Measurements from ENCODE around the gene GRB7.

The GRB7 gene

DNA sequence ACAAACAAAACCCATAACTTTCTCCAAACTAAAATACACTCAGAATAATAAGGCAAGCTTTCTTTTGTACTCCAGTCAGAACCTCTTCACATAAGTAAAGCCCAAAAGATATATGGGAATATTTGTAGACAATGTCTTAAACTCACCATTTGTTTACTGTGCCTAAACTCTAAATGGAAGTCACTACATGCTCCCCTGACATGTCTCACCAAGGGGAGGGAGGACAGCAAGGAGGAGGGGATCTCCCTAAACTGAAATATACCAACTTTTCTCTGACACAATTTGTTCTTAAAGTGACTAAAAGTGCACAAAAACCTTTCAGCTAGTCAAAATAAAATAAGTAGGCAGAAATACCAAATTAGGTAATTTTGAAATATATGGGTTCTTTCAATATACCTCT is 38.5 kb downstream of the GRB7 start:
- TF ChIP-seq, protein P1, sequence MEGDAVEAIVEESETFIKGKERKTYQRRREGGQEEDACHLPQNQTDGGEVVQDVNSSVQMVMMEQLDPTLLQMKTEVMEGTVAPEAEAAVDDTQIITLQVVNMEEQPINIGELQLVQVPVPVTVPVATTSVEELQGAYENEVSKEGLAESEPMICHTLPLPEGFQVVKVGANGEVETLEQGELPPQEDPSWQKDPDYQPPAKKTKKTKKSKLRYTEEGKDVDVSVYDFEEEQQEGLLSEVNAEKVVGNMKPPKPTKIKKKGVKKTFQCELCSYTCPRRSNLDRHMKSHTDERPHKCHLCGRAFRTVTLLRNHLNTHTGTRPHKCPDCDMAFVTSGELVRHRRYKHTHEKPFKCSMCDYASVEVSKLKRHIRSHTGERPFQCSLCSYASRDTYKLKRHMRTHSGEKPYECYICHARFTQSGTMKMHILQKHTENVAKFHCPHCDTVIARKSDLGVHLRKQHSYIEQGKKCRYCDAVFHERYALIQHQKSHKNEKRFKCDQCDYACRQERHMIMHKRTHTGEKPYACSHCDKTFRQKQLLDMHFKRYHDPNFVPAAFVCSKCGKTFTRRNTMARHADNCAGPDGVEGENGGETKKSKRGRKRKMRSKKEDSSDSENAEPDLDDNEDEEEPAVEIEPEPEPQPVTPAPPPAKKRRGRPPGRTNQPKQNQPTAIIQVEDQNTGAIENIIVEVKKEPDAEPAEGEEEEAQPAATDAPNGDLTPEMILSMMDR (conservative IDR thresholded peaks at IDR 0.05; ENCODE audit: low read depth, low read length): no peak
- no peak overlapping the region for H3K4me3 ChIP-seq (ENCODE audit: low read depth, low read length)
- DNase-seq (ENCODE audit: low read depth): no peak

DNA sequence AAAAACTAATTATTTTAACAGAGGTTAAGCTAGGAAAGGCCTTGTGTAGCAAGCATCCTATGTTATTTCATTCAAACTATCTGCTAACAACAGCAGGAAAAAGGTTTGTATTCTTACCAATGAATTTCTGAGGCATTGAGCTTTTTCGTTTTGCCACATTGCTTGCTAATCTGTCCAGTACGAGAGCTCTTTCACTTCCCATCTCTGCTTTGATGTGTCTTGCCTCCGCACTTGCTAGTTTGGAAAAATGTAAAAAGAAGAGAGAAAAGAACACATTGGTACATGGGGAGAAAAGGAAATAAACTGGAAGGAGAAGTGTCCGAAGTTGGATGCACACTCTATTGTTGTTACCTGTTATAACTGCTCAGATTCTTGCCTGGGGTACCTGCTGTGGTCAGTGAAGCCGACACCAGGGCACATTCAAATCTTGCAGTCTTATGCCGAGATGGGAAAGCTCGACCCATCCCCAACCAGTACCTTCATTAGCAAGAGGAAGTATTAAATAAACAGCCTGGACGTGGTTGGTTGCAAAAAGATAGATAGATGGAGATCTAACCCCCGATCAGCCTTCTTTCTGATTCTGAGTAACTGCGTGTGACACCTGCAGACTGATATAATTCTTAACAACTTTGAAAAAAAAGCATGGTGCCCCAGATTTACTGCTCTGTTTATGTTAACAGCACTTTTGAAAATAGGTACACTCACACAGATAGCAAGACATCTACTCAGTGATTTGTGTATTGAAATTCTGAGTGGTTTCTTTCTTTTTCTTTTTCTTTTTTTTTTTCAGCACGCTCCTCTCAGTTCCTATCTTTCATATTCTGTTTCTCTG is 40.0 kb downstream of the GRB7 start:
- no peak for DNase-seq (ENCODE audit: low read depth)
- H3K4me3 ChIP-seq (ENCODE audit: low read depth, low read length): no peak overlapping the region
- TF ChIP-seq, protein P1 (conservative IDR thresholded peaks at IDR 0.05; ENCODE audit: low read depth, low read length): no peak

DNA sequence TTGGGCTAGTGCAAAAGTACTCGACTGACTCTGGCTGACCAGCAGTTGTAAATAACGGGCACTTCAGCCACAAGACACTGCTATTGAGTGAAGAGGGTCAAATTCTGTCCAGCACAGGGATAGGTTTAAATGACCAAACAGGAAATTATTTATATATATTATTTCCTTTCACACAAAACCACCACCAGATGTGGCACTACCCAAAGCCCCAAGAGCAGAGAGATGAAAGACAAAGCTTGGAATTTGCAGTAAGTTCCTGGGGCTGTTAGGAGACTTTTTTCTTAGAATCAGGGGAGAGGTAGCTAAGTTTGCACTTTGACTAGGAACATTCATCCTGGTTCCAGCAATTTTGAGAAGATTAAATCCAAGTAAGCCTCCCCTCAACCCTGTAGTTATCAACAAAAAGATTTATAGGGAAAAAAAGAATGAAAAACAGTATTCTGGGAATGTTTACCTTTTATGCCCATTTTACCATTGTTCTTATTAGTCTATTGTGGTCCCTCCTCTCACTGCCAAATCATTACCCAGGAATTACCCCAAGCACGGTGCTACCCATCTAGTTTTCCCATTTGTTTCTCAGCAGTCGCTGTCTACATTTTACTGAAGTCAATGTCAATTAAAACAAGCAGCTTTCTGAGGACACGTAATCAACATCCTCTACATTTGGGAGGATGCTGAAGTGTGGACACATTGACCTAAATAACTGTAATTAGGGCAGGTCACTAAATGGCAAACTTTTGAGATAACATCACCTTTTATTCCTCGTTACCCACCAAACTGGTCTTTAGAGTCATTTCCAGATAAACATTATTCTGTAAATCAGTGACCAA is 43.5 kb downstream of the GRB7 start:
- peak; percentile 12 for DNase-seq (ENCODE audit: low read depth)
- no peak overlapping the region for H3K4me3 ChIP-seq (ENCODE audit: low read depth, low read length)
- TF ChIP-seq, protein P1 (conservative IDR thresholded peaks at IDR 0.05; ENCODE audit: low read depth, low read length): peak; percentile 12

DNA sequence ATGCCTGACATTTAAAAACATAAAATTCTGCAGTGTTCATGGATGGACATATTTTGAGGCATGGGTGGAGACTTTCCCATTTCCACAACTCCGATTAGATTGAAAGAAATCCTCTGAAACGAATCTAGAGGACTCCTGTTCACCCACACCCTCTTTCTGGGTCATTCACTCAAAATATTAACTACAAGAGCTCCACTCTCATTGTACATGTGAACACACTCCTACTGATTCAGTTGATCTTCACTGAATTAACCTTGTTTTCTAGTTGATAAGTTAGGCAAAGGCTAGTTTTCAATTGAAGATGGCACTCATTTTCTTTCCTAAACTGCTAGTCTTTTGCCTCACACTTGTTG is 44.1 kb downstream of the GRB7 start:
- H3K4me3 ChIP-seq (ENCODE audit: low read depth, low read length): no peak overlapping the region
- TF ChIP-seq, protein P1 (conservative IDR thresholded peaks at IDR 0.05; ENCODE audit: low read depth, low read length): no peak
- no peak for DNase-seq (ENCODE audit: low read depth)

DNA sequence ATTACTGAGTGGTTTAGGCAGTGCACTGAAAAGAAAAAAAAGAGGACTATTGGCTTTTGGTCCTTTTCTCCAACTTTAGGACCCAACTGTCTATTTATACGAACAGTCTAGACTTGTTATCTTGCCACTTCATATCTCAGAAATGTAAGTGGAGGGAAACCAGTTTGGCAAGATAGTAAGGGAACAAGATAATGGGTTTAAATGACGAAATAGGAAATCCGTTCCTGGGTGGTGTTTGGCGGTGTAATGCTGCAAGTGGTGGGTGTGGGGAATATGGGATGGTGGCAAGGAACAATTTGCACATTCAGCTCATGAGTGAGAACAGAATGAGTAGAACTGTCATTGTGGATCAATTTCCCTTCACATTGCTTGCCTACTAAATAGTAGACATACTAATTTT is 44.7 kb downstream of the GRB7 start:
- no peak overlapping the region for H3K4me3 ChIP-seq (ENCODE audit: low read depth, low read length)
- TF ChIP-seq, protein P1 (conservative IDR thresholded peaks at IDR 0.05; ENCODE audit: low read depth, low read length): no peak
- peak; percentile 58 for DNase-seq (ENCODE audit: low read depth)

DNA sequence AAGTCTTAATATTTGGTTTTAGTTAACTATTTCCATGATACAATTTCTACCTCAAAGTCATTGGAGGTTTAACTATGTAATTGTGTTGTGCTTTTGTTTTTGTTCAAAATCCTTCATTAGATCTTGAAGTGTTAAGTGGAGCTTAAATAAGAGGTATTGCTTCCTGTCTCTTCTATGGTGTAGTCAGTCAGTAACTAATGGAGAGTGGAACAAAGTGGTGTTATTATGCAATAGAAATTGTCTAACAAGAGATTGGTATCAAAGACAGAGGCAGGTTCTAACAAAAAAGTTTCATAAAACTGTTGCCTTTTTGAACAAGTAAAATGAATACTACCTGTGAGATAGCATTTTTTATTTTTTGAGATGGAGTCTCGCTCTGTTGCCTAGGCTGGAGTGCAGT is 45.2 kb downstream of the GRB7 start:
- DNase-seq (ENCODE audit: low read depth): no peak
- TF ChIP-seq, protein P1 (conservative IDR thresholded peaks at IDR 0.05; ENCODE audit: low read depth, low read length): no peak
- no peak overlapping the region for H3K4me3 ChIP-seq (ENCODE audit: low read depth, low read length)

All from choroid plexus epithelial cell (primary cell).